ENCODE measurements around the gene P2RY14. TPM values are rescaled to one million over a fixed set of nuclear protein-coding genes. Genes with fewer than 3 reads are reported as not detected.

The P2RY14 gene
- polyA plus RNA-seq, 1 experiment = not detected

GRCh38 chr3:151309566-151309965, 31.2 kb upstream of the P2RY14 start:
- H3K9me3 ChIP-seq (ENCODE audit: control insufficient read depth, insufficient read depth, low read length) = peaks cover 2% of the 10 kb centered on the region; the same call in 1 of the 2 replicates
- ChIA-PET POLR2A (no interaction called here), CTCF (interaction anchor here (1.9 kb wide), 1 partner anchor 17 kb away, joined by 7 read pairs; no protein-coding TSS in a partner anchor)

DNA sequence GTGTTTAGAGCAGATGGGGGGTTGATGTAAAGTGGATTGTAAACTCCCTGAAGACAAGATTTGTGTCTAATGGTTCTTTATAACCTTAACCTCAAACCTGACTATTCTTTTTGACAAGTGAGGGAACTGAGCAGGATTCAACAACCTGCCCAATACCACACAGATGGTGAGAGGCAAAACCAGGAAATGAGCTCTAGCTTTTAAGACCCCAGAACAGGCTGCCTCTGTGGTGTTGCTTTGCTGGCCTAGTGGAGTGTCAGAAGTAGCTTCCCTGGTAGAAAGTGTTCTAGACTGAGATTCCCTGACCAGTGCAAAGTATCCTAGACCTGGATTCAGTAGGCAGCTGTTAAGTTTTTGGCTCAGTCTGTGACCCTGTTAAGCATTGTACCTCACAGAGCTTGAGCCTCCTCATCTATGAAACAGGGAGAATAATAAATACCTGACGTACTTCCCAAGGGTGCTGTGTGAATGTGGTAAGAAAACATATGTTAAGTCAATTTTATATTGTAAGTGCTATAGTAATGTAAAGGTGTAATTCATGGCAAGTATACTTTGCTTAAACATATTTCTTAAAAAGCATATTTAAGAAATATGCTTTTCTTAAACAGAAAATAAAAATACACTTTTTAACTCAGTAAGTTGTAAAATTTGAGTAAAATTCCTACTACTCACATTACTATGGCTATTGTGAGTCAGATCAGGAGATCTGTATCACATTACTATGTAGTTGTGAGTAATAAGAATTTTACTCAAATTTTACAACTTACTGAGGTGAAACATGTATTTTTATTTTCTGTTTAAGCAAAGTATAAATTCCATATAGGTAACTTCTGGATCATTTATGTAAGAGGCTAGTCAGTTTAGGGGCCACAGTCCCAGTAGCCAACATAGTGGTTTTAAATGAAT, 29.5 kb upstream of the P2RY14 start:
- ChIA-PET POLR2A (no interaction called here), CTCF (interaction anchor here (1.3 to 4.7 kb wide), 3 partner anchors 19 to 80 kb away, joined by 5 to 33 read pairs (median 6); no protein-coding TSS in a partner anchor)
- Histone ChIP-seq H3K27me3 (ENCODE audit: control insufficient read depth, insufficient read depth, low read length) (no peaks in the 10 kb centered on the region), H3K9me3 (ENCODE audit: control insufficient read depth, insufficient read depth, low read length) (no peaks in the 10 kb centered on the region), H3K4me3 (ENCODE audit: low read depth, low read length) (no peak overlapping the region), H3K27ac (ENCODE audit: low read depth, low read length) (no peak overlapping the region)
- no peak for TF ChIP-seq CTCF (IDR thresholded peaks at IDR 0.05; ENCODE audit: low read depth, low read length)
- no peak for DNase-seq (ENCODE audit: low read depth, low spot score)

More at GRCh38 chr3:151309566-151309965, 31.2 kb upstream of the P2RY14 start:
- no peak overlapping the region for H3K4me3 ChIP-seq (ENCODE audit: low read depth, low read length)
- no peaks in the 10 kb centered on the region for H3K27me3 ChIP-seq (ENCODE audit: control insufficient read depth, insufficient read depth, low read length)
- DNase-seq (ENCODE audit: low read depth, low spot score) = no peak
- no peak for TF ChIP-seq CTCF (IDR thresholded peaks at IDR 0.05; ENCODE audit: low read depth, low read length)
- no peak overlapping the region for H3K27ac ChIP-seq (ENCODE audit: low read depth, low read length)

GRCh38 chr3:151307131-151307530, 28.8 kb upstream of the P2RY14 start:
- Histone ChIP-seq H3K27me3 (ENCODE audit: control insufficient read depth, insufficient read depth, low read length) (no peaks in the 10 kb centered on the region), H3K4me3 (ENCODE audit: low read depth, low read length) (no peak overlapping the region), H3K27ac (ENCODE audit: low read depth, low read length) (no peak overlapping the region), H3K9me3 (ENCODE audit: control insufficient read depth, insufficient read depth, low read length) (no peaks in the 10 kb centered on the region)
- TF ChIP-seq CTCF (IDR thresholded peaks at IDR 0.05; ENCODE audit: low read depth, low read length) = no peak
- CTCF ChIA-PET = interaction anchor here (1.3 to 4.7 kb wide), 4 partner anchors 16 to 79 kb away, joined by 5 to 33 read pairs (median 13); no protein-coding TSS in a partner anchor
- POLR2A ChIA-PET = no interaction called here
- DNase-seq (ENCODE audit: low read depth, low spot score) = no peak

- H3K27ac ChIP-seq (ENCODE audit: low read depth, low read length) = no peak overlapping the region
- no peak overlapping the region for H3K4me3 ChIP-seq (ENCODE audit: low read depth, low read length)
- no peak for TF ChIP-seq CTCF (IDR thresholded peaks at IDR 0.05; ENCODE audit: low read depth, low read length)
- no peaks in the 10 kb centered on the region for H3K9me3 ChIP-seq (ENCODE audit: control insufficient read depth, insufficient read depth, low read length)
- DNase-seq (ENCODE audit: low read depth, low spot score) = no peak
- ChIA-PET CTCF (interaction anchor here (1.1 to 4.7 kb wide), 4 partner anchors 15 to 162 kb away, joined by 3 to 33 read pairs (median 13); no protein-coding TSS in a partner anchor), POLR2A (no interaction called here)
- H3K27me3 ChIP-seq (ENCODE audit: control insufficient read depth, insufficient read depth, low read length) = no peaks in the 10 kb centered on the region
These were observed 27.9 kb upstream of the P2RY14 start for GRCh38 chr3:151306168-151306810.

Data from AG04450 (cell line).